Measurements from ENCODE around the gene CLCN6.
"Not testable (repeated sequence)": the region's sequence is repeated elsewhere in the genome, so short reads cannot be mapped to it uniquely, and the experiment has no call there.

Gene CLCN6

DNA sequence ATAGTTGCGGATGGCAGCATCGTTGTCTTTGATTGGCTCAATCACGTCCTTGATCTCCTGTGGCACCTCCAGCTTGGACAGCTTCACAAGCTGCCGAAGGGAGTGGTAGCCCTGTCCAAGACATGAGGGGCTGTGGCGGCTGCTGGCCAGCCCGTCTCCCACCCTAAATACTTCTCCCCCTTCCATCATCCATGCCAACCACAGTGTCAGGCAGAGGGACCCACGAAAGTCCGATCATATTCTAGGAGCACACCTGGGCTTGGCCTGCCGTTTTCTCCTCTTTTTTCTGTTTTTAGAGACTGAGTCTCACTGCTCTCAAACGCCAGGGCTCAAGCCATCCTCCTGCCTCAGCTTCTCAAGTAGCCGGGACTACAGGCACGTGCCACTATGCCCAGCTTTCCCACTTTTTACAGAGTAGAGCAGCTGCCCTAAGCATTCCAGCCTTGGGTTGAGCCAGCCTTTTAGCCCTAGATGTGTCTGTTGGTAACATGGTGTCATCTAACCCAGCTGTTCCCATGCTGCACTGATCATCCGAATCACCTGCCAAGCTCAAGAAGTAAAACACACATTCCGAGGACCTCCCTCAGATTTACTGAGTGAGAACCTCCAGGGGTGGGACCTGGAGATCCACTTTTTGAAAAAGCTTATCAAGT is 10.6 kb upstream of the CLCN6 start:
- DNase-seq: no peak

DNA sequence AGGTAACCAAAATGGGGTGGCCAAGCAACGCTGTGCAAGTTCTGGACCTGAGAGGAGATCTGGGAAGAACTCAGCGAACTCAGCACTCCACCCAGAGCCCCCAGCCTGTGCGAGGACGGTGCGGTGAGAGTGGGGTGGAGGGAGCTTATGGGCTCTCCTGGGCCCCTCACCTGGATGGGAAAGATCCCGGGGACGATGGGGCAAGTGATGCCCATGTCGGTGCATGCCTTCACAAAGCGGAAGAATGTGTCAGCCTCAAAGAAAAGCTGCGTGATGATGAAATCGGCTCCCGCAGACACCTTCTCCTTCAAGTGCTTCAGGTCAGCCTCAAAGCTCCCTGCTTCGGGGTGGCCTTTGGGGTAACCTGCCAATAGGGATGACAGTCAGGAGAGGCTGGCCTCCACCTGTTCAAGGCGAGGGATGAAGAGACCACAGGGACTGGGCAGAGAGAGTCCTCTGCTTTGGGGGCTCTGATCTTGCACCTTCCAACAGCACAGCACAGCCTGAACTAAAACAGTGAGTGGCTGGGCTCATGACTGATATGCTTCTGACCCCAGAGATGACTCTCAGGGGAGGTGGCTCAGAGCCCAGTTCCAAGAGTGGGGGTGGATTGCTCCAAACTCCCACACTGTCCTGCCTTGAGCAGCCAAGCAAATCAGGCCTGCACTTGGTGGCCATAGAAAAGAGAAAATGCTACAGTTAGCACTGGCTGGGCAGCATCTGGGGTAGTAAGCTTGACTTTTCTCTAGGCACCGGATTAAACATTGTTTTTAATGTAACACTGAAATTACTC is 9.8 kb upstream of the CLCN6 start:
- DNase-seq: no peak

DNA sequence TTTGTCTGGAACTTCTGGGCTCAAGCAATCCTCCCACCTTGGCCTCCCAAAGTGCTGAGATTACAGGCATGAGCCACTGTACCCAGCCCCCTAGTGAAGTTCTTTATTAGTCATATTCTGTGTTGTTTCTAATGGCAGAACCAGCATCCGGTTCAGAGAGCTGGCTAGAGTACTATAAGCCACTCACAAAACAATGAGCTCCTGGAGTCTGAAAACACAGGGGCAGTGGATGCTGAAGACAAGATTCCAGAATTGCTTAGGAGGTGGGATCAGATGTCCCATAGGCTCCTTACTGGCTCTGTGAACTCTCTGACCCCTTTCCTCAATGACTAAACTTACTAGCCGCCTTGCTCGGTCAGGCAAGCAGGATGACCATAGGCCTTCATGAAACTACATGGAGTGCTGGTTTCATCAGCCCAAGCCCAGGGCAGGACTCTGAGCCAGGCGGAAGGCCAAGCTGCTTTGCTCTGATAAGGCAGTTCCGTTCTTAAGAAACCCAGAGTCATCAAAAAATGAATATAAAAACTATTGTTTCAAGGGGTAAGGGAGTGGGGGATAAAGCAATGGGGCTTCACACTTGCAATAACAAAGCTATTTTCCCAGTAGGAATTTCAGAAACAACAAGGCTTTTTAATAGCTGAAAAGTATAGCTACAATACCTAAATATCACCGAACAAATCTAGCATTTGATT is 8.3 kb upstream of the CLCN6 start:
- no peak for DNase-seq

- no peak for DNase-seq
Observed at GRCh38 chr1:11799099-11799498, 6.9 kb upstream of the CLCN6 start.

DNA sequence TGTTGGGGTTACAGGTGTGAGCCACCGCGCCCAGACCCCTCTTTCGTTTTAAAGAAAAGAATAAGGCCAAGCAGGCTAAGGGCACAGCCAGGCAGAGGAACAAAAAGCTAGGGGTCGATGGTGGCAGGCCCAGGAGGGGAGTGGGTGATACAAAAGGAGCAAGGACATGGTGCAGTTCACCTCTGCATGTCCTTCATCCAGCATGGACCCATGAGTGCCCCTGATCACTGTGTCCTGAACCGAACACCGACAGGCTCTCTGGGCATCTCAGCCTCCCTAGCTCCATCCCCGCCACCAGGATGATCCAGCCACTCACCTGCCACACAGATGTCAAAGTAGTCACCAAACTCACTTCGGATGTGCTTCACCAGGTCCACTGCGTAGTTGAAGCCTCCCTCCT is 6.1 kb upstream of the CLCN6 start:
- no peak for DNase-seq

- no peak for DNase-seq
Observed at GRCh38 chr1:11800391-11800755, 5.6 kb upstream of the CLCN6 start.

- no peak for DNase-seq
Observed at GRCh38 chr1:11800756-11801433, 5.1 kb upstream of the CLCN6 start.

- DNase-seq: no peak
Observed at GRCh38 chr1:11802616-11802972, 3.4 kb upstream of the CLCN6 start.

GRCh38 chr1:11802973-11803885 is 2.8 kb upstream of the CLCN6 start:
- peak in 1 of 2 donors; percentile 74 for DNase-seq

- DNase-seq: not testable (repeated sequence)
Observed at GRCh38 chr1:11803924-11804665, 1.9 kb upstream of the CLCN6 start.

DNA sequence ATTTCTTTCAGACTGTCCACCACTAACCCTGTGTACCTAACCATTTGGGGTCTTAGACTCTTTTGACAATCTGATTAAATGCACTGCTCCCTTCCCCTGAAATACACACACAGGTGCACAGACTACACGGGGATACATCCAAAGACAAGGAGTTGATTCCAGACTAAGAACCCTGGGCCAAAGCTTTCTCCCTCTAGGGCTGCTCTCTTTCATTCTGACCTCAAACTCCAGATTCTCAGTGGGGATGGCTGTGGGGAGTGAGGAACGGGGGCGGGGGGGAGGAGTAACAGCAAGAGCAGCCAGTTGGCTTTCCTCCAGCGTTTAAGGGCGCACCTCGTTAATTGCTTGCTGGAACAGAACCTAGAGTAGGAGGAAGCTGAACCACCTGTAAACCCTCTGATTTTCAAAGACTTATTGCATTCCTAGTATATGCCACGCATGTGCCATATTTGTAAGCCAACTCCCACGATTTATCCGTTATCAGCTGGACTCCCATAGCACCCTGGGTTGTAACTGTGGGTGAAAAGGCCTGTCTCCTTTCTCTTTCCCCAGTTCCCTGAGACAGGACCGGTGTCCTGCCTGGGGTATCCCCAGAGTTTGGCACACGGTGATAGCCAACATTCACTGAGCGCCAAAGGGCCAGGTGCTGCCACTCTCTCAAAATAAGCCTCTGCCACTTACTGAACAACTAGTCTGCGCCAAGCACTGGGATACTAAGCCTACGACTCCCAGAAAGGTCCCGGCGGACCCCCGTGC is 1.1 kb upstream of the CLCN6 start:
- no peak for DNase-seq

DNA sequence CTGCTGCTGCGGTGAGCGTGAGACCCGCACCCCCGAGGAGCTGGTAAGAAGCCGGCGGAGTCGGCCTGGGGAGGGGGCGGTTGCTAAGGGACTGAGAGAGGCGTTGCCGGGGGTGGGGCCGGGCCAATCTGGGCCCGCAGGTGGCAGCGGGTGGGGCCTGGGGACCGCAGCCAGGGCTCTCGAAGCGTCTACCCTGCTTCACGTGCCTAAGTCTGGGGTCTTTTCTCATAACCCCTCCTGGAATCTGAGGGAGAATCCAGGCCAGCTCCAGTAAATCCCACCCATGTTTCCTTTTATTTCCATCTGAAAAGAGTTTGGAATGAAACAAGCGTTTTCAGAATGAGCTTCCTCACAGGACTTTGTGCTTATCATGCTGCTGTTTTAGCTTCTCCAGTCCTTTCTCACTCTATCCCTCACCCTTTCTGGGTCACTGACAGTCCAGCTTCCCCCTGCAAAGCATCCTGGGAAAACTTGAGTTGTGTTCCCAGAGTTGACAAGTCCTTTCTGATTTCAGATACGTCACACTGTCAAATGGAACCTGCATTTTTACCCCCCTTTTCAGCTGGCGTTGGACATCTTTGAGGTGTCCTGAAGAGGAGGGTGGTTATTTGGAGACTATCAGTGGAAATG is 431 bp downstream of the CLCN6 start:
- no peak for DNase-seq

DNA sequence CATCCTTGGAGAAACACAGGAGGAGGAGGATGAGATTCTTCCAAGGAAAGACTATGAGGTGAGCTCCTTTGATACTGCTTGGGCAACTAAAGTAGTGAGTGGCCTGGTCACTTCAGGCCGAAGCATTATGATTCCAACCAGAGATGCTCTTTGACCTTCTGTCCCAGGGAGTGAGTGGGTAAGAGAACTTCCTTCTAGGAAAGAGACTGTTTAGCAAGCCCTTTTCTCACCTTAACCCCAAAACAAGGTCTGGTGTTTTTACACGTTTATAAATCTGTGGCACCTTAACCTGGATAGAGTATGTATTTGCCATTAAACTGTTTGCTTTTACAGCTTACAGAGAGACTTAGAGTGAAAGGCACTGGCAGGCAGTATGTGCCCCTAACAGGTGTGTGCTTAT is 1.1 kb downstream of the CLCN6 start:
- no peak for DNase-seq

- DNase-seq: no peak
Observed at GRCh38 chr1:11813021-11813420, 7.0 kb downstream of the CLCN6 start.

- no peak for DNase-seq
Observed at GRCh38 chr1:11817192-11817591, 11.2 kb downstream of the CLCN6 start.

DNA sequence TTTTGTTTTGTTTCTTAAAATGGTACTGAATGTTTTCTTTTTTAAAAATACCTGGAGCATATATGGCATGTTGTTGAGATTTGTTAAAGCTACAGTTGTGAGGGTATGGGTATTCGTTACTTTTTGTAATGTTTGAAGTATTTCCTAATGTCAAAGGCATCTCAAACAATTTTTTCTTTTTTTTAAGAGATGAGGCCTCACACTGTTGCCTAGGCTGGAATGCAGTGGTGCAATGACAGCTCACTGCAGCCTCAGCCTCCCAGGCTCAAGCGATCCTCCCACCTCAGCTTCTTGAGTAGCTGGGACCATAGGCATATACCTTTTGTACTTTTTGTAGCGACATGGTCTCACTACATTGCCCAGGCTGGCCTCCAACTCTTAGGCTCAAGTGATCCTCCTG is 16.1 kb downstream of the CLCN6 start:
- DNase-seq: no peak

- no peak for DNase-seq
Observed at GRCh38 chr1:11823366-11824137, 17.6 kb downstream of the CLCN6 start.

- DNase-seq: no peak
Observed at GRCh38 chr1:11825131-11825530, 19.1 kb downstream of the CLCN6 start.

DNA sequence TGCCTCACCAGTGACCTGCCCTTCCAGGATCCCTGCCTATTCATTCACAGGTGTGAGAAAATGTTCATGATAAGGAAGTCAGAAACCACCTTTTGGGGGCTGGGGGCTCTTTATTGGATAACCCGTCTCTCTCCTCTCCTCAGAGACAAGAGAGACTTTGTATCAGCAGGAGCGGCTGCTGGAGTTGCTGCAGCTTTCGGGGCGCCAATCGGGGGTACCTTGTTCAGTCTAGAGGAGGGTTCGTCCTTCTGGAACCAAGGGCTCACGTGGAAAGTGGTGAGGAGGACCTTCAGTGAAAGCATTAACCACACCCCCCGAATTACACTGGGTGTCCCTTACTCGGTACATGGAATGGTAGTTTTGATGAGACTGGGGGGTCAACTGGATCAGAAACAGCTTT is 21.0 kb downstream of the CLCN6 start:
- DNase-seq: no peak

DNA sequence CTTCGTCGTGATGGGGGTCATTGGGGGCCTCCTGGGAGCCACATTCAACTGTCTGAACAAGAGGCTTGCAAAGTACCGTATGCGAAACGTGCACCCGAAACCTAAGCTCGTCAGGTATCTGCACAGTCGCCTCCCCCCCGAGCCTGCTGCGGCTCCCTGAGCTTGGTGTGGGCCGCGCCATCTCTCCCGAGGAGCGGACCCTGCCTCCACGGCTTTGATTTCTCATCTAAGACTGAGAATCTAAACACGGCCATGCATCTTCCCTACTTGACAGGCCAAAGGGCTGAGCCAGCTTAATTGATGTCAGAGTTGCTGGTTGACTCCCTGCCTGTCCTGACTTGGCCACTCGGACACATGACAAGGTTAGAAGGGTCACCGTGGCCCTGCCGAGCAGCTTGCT is 22.5 kb downstream of the CLCN6 start:
- DNase-seq: no peak

All from bone marrow (tissue), 2 donors.